NCI-H187 (cell line): Measurements from ENCODE around the gene MFRP.

ENCODE experiments used
- DNase-seq, 2 experiments: peaks; one replicate each; lab custom pipeline; 2025; lab: John Stamatoyannopoulos, UW

The MFRP gene

DNA sequence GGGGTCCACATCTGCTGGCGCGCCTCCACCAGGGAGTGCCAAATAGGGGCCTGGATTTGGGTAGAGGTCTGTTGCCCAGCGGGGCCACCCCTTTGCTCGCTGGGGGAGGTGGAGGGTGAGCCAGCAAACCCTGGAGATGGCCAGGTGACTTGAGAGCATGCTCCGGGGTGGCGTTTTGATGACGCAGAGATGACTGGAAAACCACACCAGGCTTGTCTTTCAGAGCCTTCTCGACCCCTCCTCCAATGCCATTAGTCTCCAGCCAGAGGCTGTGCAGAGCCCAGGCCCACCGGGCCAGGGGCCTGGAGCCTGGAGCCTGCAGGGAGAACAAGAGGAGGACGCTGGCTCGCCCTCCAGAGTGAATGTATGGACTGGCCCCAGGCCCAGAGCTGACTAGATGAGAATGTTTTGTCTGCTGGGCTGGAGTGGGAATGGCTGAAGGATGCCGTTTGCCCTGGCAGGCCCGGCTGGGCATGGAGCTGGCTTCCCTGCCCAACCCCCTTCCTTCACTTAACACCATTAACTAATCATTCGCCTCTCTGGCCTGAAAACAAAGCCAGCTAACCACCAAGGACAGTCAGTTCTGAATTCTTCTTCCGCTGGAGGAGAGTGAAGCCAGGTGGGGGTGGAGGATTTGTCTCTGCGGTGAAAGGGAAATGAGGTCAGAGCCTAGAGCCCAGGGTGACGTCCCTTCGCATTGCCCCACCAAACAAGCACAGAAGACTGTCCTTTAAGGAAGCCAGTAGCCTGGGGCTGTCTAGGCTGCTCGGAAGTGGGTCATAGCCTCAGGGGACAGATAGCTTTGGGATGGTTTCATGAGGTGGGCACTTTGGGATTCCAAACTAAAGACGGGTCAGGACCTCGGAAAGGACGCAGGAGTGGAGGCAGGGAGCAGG, 28.0 kb downstream of the MFRP start:
- DNase-seq, result no peak

DNA sequence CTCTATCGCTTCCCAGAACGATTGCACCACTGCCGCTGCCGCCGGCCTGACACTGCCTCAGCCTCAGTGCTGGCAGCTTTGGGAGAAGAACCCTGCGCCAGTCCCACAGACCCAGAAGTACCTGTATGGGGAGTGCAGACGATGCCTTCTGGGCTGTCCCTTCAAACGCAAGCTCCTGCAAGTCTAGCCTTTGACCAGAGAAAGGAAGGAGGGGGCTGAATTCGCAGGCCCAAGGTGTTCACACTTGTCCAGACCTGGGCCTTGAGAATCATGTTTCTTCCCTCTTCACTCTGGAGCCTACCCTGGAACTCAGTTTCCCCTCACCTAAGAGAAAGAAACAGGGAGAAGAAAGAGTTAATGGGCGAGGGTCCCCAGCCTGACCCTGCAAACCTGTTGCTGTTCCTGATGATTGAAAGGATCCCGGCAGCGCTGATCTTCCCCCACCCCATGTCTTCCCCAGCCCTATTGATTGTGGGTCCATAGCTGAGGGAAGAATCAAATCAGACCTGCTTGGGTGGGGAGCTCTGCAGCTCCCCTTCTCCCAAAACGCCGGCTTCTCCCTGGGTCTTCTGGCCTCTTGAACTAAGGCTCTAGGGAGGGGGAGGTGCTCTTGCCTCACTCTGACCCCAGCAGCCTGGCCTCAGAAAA, 28.8 kb downstream of the MFRP start:
- DNase-seq, result no peak

DNA sequence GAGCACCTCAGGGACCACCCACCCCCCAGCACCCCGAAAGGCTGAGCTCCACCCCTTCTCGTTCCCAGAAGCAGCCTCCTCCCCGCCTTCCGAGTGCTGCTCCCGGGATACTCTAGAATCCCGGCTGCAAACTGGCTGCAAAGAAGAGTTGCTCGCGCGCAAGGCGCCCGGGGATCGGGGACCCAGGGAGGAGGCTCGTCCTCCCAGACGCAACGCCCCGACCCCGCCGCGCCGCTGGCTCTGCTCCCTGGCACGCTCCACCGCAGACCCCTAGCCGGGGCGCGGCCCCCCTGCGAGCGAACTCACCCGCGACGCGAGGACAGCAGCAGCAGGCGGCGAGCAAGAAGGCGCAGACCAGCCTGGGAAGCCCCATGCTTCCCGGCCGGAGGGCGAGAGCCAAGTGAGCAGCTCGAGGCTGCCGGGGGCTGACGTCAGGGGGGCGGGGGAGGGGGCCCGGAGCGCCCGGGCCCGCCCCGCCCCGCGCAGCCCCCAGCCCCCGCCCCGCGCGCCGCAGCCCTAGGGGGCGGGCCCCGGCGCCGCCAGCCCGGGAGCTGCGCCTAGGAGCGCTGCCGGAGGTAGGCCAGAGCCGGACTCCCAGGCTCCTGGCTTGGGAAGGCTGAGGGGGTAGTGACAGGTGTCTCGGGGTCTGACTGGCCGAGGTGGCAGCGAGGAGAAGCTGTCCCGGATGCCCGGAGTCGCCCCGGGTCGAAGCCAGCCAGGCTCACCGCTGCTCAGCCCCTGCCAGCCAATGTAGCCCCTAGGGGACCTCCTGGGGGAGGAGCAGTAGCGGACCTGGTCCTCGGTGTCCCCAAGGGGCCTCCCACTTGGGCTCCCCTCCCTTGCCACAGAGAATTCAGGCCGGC, 29.5 kb downstream of the MFRP start, which contains the start of gene MCAM:
Gene MCAM (minus strand): TSS at position 402 of the 863 bp plus-strand sequence. CDS start 29 bp downstream, at position 373.
- DNase-seq, result no peak

DNA sequence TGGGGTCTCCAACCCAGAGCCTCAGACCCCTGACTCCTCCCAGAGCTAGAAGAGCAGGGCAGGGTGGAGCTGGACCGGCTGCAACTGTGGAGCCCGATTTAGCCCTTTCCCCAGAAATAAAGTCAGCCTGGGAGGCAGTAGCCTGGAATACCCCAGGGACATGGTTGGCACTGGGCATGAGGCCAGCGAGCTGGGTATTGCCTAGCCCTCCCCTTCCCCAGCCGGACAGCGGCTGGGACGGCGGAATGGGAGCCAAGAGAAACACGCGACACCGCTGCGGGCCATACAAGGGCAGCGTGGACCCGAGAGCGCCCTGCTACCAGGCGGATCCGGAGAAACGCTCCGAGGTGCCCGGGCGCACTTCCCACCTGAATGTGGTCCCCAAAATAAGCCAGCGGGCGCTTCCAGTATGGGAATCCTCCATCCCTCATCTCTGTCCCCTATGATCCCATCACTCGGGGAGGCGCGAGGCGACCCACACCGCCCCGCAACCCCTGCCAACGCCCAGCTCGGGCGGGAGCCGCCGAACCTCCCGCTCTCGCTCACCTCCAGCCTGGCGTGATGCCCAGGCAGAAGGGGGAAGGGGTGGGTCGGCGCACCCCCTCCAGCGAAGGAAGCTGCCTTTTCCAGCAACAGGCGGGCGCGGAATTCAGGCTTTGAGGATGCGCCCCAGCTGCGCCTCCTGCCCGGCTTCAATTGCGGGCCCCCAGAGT, 30.3 kb downstream of the MFRP start:
- no peak for DNase-seq

DNA sequence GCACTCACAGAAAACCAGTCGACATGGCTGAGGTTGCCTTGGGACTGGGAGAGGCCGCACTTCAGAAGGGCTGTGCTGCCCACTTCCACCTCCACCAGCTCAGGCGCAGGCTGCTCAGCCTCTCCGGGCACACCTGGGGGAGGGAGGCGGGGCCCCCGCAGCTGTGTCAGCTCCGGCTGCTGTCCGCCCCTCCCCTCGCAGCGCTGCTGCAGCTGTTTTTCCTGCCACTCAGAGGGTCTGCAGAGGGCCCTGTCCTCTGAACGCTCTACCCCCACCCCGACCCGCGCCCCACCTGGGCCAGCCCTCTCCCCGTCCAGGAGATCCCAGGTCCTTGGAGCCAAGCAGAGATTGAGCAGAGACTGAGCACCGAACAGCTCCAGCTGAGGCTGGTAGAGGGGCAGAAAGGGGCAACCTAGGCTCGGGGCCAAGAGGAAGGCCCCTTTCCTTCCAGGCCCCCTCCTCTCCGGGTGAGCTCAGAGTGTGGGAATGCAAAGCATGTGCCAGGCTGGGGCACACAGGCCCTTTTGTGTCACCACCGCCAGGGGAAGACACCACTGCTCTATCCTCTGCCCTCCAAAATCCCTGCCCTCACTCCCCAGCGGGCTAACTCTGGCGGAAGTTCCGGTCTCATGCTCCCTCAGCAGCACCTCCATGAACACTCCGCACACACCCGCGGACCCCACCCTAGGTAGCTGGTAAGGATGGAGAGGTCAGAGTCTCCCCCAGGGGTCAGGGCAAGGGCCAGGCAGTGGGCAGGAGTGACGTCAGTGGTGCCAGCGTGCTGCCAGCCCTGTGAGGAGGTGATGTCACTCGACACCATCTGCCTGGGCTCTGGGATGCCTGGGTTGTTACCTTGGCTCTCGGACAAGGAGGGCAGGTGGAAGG, 31.1 kb downstream of the MFRP start:
- peak in 1 of 2 experiments; percentile 52 for DNase-seq

DNA sequence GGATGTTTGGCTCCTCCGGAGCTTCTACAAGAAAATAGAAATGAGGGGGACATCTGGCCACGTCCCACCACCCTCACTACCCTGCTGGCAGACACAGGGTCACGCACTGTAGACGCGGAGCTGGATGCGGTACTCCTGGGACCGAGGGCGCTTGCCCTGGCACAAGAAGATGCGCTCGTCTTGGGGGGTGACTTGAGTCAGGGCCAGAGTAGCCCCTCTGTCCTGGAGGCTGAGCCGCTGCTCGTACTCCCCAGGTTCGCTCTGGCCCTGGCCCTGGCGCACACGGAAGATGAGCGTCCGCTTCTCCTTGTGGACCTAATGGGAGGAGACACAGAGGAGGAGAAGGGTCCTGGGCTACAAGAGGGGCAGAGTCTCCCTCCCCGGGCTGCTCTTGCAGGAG, 31.8 kb downstream of the MFRP start:
- DNase-seq, result no peak

DNA sequence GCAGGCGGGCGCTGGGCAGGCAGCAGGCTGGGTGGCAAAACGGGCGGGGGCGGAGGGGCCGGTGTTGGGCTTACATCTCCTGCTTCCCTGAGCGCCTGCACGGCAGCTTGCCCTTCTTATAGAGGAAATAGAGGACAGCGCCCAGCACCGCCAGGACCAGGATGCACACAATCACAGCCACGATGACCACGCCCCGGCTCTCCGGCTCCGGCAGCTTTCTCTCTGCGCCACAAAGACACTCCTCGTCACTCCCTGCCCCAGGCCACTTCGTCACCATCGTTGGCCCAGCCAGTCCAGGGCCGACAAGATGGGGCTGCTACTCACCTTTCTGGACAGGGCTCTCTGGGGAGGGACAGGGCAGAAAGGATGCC, 35.8 kb downstream of the MFRP start:
- no peak for DNase-seq

DNA sequence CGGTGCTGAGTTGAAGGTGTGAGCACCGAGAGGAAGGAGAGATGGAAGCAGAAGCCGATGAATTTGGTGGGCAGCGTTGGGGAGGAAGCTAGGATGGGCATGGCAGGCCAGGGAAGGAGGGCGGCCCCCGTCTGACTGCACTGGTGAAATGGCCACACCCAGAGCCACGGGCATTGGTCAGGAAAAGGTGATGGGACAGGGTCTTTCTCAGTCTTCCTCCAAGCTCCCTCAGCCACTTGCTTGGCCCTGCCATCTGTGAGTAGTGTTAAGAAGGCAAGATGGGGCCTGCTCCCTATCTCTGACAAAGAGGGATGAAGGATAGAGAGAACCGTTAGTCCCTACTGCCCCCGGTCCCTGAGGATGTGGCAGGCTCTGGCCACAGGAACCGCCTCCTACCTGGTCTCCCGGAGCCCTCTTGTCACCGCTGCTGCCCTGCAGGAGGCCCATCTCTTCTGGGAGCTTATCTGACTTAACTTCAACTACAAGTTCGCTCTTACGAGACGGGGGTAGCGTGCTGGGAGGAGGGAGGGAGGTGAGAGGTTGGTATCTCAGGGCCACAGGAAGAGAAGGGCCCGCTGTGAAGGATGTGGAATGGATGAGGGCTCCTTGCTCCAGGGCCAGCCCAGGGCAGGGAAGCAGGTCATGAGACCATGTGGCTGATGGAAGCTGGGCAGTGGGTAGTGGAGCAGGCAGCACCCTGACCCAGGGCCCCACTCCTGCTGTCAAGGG, 36.4 kb downstream of the MFRP start:
- no peak for DNase-seq

DNA sequence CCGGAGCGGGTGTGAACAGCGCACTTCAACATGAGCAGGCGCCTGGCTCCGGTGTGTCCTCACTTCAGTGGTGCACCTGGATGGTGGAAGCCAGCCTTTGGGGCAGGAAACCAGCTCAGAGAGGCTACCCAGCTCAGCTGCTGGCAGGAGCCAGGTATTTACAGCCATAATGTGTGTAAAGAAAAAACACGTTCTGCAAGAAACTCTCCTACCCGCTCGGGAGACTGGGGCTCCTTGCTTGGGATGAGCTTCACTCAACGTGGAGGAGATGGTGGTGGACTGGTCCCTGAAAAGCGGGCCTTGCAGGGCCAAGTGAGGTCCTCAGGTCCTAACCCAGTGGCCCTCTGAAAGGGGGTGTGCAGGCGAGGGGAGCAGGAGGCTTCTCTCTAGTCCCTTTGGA, 37.1 kb downstream of the MFRP start:
- no peak for DNase-seq

DNA sequence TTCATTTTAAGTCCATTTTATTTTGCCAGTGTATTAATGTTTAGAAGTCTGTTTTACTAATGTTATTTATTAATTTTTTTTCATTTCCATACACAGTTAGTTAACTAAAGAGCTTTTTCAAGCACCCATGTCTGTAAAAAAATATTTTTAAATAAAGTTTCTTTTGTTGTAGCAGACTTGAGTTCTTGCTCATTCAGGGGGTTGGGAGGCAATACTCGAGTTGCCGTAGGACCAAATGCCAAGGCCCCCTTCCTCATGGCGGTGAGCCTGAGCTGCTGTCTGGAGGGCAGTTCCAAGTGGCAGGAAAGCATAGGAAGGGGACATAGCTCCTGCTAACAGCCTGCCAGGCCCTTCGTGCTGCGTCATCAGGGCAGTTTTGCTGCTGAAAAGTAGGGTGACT, 38.5 kb downstream of the MFRP start:
- DNase-seq, result no peak

DNA sequence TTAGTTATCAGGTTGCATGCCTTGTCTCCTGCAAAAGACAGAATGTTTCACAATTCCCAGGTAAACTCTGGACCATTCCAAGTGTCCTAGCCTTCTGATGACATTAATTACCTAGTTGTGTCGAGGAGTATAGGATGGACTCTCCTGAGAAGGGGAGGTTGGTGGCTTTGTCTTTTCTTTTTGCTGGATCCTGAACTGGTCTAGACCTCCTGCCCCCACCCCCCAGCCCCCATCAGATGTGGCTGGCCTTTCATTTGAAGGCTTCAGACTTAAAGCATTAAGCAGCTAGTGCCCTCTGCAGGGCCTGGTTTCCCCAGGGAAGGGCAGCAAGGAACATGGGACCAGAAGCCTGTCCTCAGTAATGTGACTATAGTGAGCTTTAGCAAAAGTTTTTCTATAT, 39.3 kb downstream of the MFRP start:
- DNase-seq, result no peak

DNA sequence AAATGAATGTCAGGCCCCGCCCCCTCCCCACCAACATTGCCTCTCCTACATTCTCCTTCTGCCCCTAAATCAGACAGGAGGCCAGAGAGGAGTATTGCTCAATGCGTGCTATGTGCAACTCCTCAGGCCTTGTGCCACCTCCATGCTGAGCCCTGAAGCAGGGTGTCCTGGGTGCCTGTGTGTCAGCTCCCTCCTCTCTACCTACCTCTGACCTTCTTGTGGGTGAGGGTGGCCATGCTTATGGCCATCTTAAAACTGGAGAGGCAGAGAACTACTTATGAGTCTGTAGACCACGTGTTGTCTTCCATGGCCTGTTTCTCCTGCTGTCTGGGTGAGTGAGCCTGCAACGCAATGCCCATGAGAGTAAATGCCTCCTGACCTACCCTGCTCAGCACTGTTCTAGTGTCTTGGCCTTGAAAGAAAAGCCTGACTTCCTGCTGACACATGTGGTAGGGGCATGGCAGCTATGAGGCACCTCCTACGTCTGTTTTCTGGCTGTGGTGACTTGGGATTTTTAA, 40.1 kb downstream of the MFRP start:
- no peak for DNase-seq

DNA sequence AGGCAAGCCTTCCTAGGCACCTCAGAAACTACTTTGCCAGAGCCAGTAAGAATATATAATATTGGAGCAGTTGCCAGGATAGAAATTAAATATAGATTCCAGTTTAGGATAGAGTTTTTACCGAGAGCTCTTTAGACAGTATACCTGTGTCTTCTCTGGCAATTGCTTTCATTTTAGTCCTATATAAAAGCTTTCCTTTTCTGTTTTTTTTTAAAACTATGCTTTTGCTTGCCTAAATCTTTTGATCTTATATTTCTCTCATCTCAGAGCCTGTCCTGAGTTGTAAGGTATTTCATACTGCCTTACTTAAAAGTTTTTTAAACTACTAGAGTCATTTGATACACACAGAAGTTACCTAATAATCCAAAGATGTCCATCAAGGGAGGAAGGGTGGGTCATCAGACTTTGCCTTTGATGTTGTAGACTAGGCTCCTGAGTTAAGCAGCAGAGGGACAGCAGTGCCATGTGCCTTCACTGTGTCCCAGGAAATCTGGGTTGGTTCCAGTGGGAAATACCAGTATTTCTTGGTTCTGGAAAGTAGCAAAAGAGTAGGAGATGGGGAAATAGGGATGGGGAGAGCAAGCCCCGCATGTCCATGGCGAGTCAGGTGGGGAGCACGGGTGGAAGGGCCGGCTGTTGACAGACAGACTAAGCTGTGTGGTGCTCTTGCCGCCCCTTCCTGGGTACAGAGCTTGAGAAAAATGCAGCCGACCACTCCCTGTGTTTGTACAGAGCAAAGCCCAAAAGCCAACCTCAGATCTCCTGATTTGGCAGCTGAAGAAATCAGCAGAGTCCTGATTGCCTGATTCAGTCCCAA, 40.7 kb downstream of the MFRP start:
- DNase-seq, result no peak

DNA sequence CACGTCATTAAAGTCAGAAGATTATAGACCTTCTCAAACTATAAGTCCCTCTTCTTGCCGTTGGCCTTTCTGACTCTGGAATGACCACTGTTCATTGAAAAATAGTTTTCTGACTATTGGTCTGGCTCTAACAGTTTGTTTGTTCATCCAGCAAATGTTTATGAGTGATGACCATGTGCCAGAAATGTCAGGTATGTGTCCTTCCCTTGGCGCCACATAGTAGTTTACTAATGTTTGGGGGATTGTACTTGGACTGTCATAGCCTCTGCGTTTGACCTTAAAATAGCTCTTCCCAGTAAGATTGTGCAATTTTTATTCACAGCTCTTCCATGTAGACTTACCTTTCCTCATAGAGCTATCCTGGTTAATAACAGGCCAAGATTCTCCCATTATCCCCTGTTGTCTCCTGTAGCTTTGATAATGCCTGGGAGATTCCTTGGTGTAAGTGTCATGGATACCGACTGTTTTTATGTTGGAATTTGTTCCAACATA, 43.2 kb downstream of the MFRP start:
- DNase-seq, result no peak

DNA sequence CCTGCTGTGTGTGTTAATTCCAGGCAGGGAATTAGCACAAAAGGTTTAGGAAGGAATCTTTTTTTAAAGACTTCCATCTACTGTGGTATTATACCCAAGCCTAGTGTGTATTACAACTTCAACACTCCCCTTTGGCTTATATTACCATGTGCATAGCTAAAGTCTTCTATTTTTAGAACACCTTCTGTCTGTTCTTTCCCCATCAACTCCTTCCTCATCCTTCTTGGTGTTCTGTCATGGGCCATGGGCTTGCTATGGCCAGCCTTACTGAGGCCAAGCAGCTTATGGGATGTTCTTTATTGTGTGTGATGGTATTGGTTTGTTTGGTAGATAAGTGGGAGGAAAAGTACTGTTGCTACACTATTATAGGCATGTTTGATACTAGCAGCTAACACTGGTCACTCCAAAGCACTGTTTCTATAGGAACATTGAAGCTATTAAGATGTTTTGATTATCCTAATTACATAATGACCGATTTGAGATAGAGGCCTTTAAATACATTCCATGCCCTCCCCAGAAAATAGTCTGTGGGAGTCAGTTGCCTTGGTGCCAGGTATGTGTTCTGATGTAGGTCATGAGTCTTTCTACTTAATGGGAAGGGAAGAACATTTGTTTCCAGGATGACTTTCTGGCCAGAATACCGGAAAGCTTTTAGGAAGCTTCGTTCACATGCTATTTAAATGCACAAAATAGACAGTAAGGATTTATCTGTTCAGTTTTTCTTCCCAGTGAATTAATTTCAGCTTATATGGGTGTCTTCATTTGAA, 46.1 kb downstream of the MFRP start:
- no peak for DNase-seq

DNA sequence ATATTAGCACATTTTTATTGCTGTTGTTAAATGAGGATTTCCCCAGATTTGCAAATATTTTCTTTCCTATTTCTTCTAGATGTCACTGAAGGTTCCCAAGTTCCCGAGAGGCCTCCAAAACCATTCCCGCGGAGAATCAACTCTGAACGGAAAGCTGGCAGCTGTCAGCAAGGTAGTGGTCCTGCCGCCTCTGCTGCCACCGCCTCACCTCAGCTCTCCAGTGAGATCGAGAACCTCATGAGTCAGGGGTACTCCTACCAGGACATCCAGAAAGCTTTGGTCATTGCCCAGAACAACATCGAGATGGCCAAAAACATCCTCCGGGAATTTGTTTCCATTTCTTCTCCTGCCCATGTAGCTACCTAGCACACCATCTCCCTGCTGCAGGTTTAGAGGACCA, 47.1 kb downstream of the MFRP start:
- no peak for DNase-seq

DNA sequence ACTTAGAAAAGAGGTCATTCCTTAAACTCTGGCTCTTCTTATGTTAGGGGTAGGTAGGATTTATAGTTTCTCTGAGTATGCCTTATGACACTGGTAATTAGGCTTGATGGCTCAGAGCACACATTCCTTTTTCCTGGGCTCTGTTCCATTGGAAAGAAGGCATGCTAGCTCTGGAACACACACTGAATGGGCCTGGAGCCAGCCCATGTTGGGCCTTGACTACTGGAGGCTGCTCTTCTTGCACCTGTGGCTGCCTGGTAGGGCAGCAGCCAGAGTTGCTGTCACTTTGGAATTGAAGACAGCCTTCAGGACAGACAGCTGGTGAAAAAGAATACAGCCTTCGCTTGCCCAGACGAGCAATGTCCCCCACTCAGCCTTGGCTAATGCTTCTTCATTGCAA, 47.8 kb downstream of the MFRP start:
- no peak for DNase-seq

DNA sequence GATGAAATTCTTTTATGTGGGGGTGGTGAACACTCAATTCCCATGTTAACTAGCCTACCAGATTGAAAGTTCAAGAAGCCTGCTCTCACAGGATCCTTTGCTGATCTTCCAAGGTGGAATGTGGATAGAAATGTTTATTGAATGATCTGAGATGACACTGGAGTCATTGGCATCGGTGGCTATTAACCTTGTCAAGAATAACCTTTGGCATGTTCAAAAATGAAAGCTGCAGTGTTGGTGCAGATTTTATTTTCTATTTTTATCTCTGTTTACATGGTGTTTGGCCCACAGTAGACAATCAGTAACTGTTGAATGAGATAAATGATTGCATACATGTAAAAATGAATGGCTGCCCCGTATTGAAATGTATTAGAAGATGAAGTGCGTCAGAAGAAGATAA, 48.6 kb downstream of the MFRP start:
- DNase-seq, result no peak
